GM10248 (cell line): Measurements from ENCODE around the gene CFAP46.

Experiments
- CTCF ChIA-PET: fragments of 300-600 bp; sonication (Branson Sonifier 250); formaldehyde crosslinking; extraction: SDS; loops from one replicate; lab custom pipeline; 2021; ENCODE audit warnings: antibody characterized with exemption; lab: Yijun Ruan, JAX
- POLR2A ChIA-PET: fragments of 350-650 bp; sonication (Branson Sonifier 250); formaldehyde crosslinking; extraction: SDS; loops from one replicate; lab custom pipeline; 2020; ENCODE audit warnings: antibody characterized with exemption; lab: Yijun Ruan, JAX
- DNase-seq: peaks from one replicate; pipeline ENCODE4 v3.0.0; 2012; ENCODE audit errors: extremely low spot score
- TF ChIP-seq, protein P1 (sequence below): IDR thresholded peaks from 2 replicates; pipeline ENCODE4 v1.5.1; 2012; ENCODE audit warnings: mild to moderate bottlenecking, low read depth; ENCODE audit errors: extremely low read depth, missing control alignments, control extremely low read depth

Gene CFAP46

DNA sequence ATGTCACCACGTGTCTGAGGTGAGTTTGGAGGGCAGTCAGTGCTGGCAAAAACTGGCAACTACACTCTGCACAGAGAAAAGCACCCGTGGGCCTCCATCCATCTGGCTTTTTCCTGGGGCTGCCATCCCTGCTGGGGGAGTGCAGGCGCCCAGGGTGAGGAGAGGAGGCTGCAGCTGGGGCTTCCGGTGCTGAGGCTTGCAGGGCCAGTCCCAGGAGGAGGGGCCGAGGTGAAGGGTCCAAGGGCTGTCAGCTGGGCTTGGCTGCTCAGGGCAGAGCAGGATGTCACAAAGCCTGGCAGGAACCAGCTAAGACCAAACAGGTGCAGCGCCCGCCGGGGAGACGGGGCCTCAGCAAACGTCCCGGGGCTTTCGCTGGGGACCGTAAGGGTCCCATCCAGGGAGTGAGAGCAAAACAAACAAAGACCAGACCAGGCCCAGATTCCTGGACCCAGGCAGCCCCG lies 77.2 kb downstream of the CFAP46 start:
- TF ChIP-seq, protein P1, sequence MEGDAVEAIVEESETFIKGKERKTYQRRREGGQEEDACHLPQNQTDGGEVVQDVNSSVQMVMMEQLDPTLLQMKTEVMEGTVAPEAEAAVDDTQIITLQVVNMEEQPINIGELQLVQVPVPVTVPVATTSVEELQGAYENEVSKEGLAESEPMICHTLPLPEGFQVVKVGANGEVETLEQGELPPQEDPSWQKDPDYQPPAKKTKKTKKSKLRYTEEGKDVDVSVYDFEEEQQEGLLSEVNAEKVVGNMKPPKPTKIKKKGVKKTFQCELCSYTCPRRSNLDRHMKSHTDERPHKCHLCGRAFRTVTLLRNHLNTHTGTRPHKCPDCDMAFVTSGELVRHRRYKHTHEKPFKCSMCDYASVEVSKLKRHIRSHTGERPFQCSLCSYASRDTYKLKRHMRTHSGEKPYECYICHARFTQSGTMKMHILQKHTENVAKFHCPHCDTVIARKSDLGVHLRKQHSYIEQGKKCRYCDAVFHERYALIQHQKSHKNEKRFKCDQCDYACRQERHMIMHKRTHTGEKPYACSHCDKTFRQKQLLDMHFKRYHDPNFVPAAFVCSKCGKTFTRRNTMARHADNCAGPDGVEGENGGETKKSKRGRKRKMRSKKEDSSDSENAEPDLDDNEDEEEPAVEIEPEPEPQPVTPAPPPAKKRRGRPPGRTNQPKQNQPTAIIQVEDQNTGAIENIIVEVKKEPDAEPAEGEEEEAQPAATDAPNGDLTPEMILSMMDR, result no peak
- ChIA-PET POLR2A (no interaction called here), CTCF (no interaction called here)
- DNase-seq, result no peak

- ChIA-PET POLR2A (no interaction called here), CTCF (interaction anchor here (0.9 kb wide), 1 partner anchor 9 kb away, joined by 4 read pairs; no protein-coding TSS in a partner anchor)
- DNase-seq, result no peak
- TF ChIP-seq, protein P1, result no peak
Observed at GRCh38 chr10:132862485-132863420, 79.6 kb downstream of the CFAP46 start.

DNA sequence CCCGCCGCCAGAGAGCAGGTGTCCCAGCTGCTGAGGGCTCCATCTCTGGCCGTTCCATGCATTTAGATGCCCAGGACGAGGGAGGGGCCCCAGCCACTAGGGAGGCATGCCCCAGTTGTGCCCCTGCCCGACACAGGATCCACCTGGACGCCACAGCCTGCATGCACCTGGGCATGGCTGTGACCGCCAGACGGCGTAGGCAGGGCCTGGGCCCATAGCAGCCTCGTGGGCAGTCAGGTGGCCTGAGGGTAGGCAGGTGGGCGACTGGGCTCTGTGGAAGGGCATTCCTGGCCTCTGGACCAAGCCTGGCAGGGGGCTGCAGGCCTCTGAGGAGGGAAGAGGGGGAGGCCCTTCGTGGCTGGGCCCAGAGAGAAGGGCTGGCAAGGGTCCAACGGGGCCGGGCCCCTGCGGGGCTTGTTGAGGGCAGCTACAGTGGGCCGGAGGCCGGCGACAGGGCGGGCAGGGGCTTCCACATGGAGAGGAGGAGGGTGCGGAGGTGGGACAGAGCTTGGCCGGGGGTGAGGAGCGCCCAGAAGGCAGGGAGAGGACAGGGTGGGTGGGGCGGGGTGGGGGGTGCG lies 80.4 kb downstream of the CFAP46 start:
- POLR2A ChIA-PET, result no interaction called here
- TF ChIP-seq, protein P1, result no peak
- DNase-seq, result no peak
- CTCF ChIA-PET, result no interaction called here

- CTCF ChIA-PET, result no interaction called here
- POLR2A ChIA-PET, result no interaction called here
- TF ChIP-seq, protein P1, result no peak
- DNase-seq, result no peak
Observed at GRCh38 chr10:132861116-132861691, 81.2 kb downstream of the CFAP46 start.

DNA sequence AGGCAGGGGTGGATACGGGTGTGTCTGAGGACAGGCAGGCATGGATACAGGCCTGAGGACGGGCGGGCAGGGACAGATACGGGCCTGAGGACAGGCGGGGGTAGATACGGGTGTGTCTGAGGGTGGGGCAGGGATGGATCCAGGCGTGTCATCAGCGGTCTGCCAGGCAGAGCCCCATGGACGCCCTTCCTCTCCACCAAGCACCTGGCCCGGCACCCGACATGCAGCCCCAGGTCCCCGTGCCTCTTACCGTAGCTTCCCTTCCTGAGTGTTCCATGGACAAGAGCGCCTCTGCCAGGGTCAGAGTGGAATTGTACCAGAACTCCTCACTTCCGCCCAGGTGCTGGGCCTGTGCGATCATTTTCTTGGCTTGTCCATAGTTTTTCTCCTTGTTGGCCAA lies 81.8 kb downstream of the CFAP46 start:
- DNase-seq, result no peak
- TF ChIP-seq, protein P1, result no peak
- CTCF ChIA-PET, result no interaction called here
- POLR2A ChIA-PET, result no interaction called here

GRCh38 chr10:132859084-132859855 lies 83.1 kb downstream of the CFAP46 start:
- TF ChIP-seq, protein P1, result no peak
- ChIA-PET POLR2A (no interaction called here), CTCF (no interaction called here)
- no peak for DNase-seq
